ENCODE data around the gene FUT1. TPM values are rescaled to one million over a fixed set of nuclear protein-coding genes. Genes with fewer than 3 reads are reported as not detected.
A peak's percentile ranks its signal among the peaks of the same experiment; 100 is the strongest.

The FUT1 gene
- total RNA-seq, 3 donors from 2014 or later = 0.48 to 6.2 (median 3.1) TPM

- H3K4me1 ChIP-seq = no peaks in the 10 kb centered on the region
- H3K27ac ChIP-seq = no peak overlapping the region
- TF ChIP-seq, protein P1, sequence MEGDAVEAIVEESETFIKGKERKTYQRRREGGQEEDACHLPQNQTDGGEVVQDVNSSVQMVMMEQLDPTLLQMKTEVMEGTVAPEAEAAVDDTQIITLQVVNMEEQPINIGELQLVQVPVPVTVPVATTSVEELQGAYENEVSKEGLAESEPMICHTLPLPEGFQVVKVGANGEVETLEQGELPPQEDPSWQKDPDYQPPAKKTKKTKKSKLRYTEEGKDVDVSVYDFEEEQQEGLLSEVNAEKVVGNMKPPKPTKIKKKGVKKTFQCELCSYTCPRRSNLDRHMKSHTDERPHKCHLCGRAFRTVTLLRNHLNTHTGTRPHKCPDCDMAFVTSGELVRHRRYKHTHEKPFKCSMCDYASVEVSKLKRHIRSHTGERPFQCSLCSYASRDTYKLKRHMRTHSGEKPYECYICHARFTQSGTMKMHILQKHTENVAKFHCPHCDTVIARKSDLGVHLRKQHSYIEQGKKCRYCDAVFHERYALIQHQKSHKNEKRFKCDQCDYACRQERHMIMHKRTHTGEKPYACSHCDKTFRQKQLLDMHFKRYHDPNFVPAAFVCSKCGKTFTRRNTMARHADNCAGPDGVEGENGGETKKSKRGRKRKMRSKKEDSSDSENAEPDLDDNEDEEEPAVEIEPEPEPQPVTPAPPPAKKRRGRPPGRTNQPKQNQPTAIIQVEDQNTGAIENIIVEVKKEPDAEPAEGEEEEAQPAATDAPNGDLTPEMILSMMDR (IDR thresholded peaks at IDR 0.05) = no peak
- TF ChIP-seq POLR2A (IDR thresholded peaks at IDR 0.05) (no peak), POLR2AphosphoS5 (IDR thresholded peaks at IDR 0.05) (no peak)
- H3K27me3 ChIP-seq = no peaks in the 10 kb centered on the region
- no peaks in the 10 kb centered on the region for H3K9me3 ChIP-seq
- DNase-seq (ENCODE audit: low spot score in 2 of 2) = no peak
- H3K4me3 ChIP-seq = no peak overlapping the region
- intact Hi-C loops (cut with DNase I; ENCODE audit: low total_unique reads) = no loop called here
- no peaks in the 10 kb centered on the region for H3K36me3 ChIP-seq
Measured at GRCh38 chr19:48784527-48784926, 32.1 kb upstream of the FUT1 start.

GRCh38 chr19:48780631-48781391 is 28.4 kb upstream of the FUT1 start:
- Histone ChIP-seq H3K36me3 (no peaks in the 10 kb centered on the region), H3K4me3 (no peak overlapping the region), H3K9me3 (no peaks in the 10 kb centered on the region), H3K4me1 (no peaks in the 10 kb centered on the region), H3K27me3 (no peaks in the 10 kb centered on the region), H3K27ac (peak overlapping the region; percentile 26 to 32)
- no peak for DNase-seq (ENCODE audit: low spot score in 2 of 2)
- intact Hi-C loops (cut with DNase I; ENCODE audit: low total_unique reads) = no loop called here
- TF ChIP-seq POLR2AphosphoS5 (IDR thresholded peaks at IDR 0.05) (no peak), POLR2A (IDR thresholded peaks at IDR 0.05) (no peak)
- TF ChIP-seq, protein P1 (IDR thresholded peaks at IDR 0.05) = no peak

- intact Hi-C loops (cut with DNase I; ENCODE audit: low total_unique reads) = no loop called here
Measured at GRCh38 chr19:48779636-48780035, 27.2 kb upstream of the FUT1 start.

GRCh38 chr19:48777720-48778119 is 25.3 kb upstream of the FUT1 start:
- no peaks in the 10 kb centered on the region for H3K27me3 ChIP-seq
- TF ChIP-seq, protein P1 (IDR thresholded peaks at IDR 0.05) = no peak
- TF ChIP-seq POLR2A (IDR thresholded peaks at IDR 0.05) (no peak), POLR2AphosphoS5 (IDR thresholded peaks at IDR 0.05) (no peak)
- no peaks in the 10 kb centered on the region for H3K4me1 ChIP-seq
- no peak overlapping the region for H3K4me3 ChIP-seq
- no peak overlapping the region for H3K27ac ChIP-seq
- no peaks in the 10 kb centered on the region for H3K36me3 ChIP-seq
- H3K9me3 ChIP-seq = no peaks in the 10 kb centered on the region
- intact Hi-C loops (cut with DNase I; ENCODE audit: low total_unique reads) = no loop called here
- DNase-seq (ENCODE audit: low spot score in 2 of 2) = no peak

More at GRCh38 chr19:48779636-48780035, 27.2 kb upstream of the FUT1 start:
- no peaks in the 10 kb centered on the region for H3K27me3 ChIP-seq
- no peaks in the 10 kb centered on the region for H3K9me3 ChIP-seq
- H3K36me3 ChIP-seq = no peaks in the 10 kb centered on the region
- H3K4me3 ChIP-seq = no peak overlapping the region
- TF ChIP-seq, protein P1 (IDR thresholded peaks at IDR 0.05) = no peak
- TF ChIP-seq POLR2AphosphoS5 (IDR thresholded peaks at IDR 0.05) (no peak), POLR2A (IDR thresholded peaks at IDR 0.05) (no peak)
- H3K4me1 ChIP-seq = no peaks in the 10 kb centered on the region
- no peak overlapping the region for H3K27ac ChIP-seq
- no peak for DNase-seq (ENCODE audit: low spot score in 2 of 2)

DNA sequence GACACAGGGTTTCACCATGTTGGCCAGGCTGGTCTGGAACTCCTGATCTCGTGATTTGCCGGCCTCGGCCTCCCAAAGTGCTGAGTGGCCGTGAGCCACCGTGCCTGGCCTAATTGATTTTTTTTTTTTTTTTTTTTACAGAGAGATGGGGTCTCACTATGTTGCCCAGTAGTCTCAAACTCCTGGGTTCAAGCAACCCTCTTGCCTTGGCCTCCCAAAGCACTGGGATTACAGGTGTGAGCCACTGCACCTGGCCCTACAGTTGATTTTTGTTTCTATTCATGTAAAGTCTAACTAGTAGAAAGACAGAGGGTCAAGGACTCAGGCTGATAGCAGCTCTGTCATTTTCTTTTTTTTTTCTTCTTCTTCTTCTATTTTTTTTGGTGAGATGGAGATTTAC is 24.7 kb upstream of the FUT1 start:
- TF ChIP-seq POLR2AphosphoS5 (IDR thresholded peaks at IDR 0.05) (no peak), POLR2A (IDR thresholded peaks at IDR 0.05) (no peak)
- TF ChIP-seq, protein P1 (IDR thresholded peaks at IDR 0.05) = no peak
- Histone ChIP-seq H3K36me3 (no peaks in the 10 kb centered on the region), H3K4me3 (no peak overlapping the region), H3K27me3 (no peaks in the 10 kb centered on the region), H3K27ac (no peak overlapping the region), H3K4me1 (no peaks in the 10 kb centered on the region), H3K9me3 (no peaks in the 10 kb centered on the region)
- no peak for DNase-seq (ENCODE audit: low spot score in 2 of 2)
- intact Hi-C loops (cut with DNase I; ENCODE audit: low total_unique reads) = no loop called here

All from breast epithelium (tissue), 4 donors.